ENCODE data around the gene HVCN1.
A peak's percentile ranks its signal among the peaks of the same experiment; 100 is the strongest.
"Not testable (repeated sequence)": the region's sequence is repeated elsewhere in the genome, so short reads cannot be mapped to it uniquely, and the experiment has no call there.

Gene HVCN1, protein sequence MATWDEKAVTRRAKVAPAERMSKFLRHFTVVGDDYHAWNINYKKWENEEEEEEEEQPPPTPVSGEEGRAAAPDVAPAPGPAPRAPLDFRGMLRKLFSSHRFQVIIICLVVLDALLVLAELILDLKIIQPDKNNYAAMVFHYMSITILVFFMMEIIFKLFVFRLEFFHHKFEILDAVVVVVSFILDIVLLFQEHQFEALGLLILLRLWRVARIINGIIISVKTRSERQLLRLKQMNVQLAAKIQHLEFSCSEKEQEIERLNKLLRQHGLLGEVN

GRCh38 chr12:110688446-110689280 is at the start of gene HVCN1:
Gene HVCN1 (minus strand): TSS chr12:110689115. CDS start chr12:110683245, 5,870 bp downstream.
- no peak for DNase-seq

DNA sequence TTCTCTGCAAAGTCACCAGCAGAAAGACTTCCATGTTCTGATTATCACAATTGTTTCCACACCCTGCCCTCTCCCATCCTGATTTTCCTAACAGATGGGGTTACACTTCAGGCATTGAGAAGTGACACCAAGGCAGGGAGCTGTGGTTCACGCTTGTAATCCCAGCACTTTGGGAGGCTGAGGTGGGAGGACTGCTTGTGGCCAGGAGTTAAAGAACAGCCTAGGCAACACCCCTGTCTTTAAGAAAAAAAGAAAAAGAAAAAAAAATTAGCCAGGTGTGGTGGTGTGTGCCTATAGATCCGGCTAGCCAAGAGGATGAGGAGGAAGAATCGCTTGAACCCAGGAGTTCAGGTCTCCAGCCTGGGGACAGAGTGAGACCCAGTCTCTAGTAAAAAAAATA is 48.6 kb upstream of the HVCN1 start:
- no peak for DNase-seq

- DNase-seq: not testable (repeated sequence)
Observed at GRCh38 chr12:110737016-110737415, 48.1 kb upstream of the HVCN1 start.

DNA sequence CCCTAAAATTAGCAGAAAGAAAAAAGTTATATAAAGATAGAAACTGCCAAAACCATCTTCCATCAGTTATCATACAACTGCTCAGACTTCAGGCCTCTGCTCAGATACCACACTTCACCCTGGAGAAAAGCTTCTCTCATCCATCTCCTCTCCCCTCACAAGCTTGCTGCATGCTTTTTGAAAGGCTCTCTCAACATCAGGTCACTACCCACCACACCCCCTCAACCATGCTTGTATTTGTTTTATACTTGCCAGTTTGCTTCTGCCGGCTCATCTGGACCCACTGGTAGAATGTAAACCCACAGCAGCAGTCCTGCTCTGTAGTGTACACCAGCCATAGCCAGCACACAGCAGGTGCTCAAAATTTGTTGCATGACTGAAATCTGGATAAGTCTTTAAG is 45.0 kb upstream of the HVCN1 start:
- no peak for DNase-seq

- DNase-seq: no peak
Observed at GRCh38 chr12:110733089-110733715, 44.3 kb upstream of the HVCN1 start.

GRCh38 chr12:110732572-110732971 is 43.7 kb upstream of the HVCN1 start:
- no peak for DNase-seq

GRCh38 chr12:110731479-110731878 is 42.6 kb upstream of the HVCN1 start:
- no peak for DNase-seq

- no peak for DNase-seq
Observed at GRCh38 chr12:110728628-110729027, 39.7 kb upstream of the HVCN1 start.

- DNase-seq: no peak
Observed at GRCh38 chr12:110726708-110727369, 37.9 kb upstream of the HVCN1 start.

DNA sequence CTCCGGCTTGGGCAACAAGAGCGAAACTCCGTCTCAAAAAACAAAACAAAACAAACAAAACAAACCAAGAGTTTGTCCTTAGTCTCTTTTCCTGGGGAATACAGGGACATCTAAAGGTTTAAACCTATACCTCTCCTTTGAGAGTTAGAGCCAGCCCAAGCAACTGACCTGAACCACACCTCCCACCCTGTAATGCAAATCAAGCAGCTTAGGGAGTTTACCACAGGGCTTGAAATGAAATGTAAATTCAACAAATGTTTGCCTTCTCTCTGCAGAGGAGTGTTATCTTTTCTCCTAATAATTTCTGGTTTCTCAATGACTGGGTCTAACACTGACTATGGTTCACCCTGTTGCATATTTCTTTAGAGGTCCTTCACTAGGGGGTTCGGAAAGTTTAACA is 37.1 kb upstream of the HVCN1 start:
- no peak for DNase-seq

DNA sequence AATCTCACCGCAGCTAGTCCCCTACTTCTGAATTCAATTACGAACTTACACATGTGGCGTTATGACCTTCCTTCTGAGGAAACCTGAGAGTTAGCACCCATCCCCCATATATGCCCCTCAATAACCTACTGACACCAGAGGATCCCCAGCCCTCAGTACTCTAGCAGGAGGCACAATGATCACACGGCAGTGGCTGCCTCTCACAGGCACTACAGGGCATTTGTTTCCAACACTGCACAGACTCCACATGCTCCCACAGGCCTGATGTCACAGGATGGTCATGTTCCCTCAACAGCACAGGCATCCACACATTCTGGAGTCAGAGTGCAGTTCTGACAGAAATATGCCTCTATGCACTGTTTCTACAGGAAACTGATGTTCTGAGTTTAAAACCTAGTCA is 36.4 kb upstream of the HVCN1 start:
- DNase-seq: no peak

DNA sequence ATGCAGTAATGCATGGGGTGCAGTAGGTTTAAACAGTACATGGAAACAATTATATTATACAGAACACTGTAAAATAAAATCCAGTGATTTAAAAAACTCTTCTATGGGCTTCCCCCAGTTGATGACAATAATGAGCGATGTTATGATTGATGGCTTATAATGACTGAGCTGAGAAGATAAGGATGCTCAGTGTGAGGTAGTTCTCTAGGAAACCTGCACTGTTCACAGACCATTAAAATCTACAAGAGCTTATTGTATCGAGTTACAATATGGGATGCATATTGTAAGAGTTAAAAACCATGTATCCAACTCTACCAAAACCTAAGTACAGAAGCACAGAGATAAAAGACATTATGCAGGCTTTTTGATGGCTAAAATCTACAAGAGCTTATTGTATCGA is 34.0 kb upstream of the HVCN1 start:
- DNase-seq: not testable (repeated sequence)

DNA sequence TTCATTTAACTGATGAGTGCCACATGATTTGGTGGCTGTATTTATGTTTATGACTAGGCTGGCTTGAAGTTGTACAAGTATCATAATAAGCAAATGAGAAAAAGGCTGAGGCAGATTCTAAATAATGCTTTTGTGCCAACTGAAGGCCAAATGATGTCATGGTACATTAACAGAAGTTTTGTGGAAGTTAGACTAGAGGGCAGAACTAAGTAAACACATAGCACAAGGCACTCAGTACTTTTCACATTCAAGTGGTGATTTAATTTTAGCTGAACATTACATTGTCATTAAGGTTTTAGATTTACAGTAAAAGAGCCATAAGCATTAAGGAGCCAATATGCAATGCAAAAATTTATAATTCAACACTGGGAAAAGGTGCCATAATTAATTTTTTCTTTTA is 32.7 kb upstream of the HVCN1 start:
- DNase-seq: no peak

DNA sequence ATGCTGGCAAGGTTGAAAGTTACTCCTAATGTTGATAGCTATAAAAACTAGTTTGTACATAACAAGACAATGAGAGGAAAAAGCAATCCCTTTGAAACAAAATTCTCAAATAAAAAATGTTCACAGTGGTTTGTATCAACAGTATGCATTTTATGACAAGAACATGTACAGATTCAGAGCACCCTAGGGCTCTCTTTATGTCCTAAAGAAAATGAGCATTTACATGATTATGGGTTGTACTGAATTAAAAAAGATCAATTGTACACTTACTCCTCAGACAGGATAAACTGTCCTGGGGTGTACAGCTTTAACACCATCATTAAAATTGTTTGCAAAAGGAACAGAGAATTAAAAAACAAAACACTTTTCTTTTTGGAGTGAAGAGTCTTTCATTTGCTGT is 31.6 kb upstream of the HVCN1 start:
- DNase-seq: no peak

DNA sequence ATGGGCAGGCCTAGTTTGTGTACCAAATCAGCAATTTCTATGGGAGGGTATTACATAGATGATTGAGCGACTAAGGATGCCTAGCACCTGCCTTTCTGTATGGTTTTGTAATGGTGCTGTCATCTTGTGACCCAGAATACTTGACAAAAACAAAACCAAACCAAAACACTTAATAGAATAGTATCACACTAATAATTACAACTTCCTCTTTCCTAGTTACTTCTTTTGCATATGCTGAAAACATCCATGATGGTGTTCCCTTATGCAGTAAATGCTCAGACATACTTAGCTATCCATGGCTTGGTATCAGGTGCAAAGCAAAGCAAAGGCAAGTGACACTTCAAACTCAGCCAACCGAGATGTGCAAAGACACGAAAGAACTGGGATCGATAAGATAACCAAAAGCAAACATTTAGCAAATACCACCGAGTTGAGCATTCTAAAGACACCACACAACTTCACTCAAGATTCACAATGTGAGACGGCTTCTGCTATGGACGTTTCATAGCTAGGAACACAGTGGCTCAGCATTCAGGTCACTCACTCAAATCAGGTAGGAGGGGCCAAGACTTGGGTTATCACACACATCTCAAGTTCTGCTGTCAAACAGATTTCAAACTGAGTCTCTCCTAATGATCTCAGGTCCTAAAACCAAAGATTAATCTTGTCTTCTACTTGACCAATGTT is 29.4 kb upstream of the HVCN1 start:
- DNase-seq: no peak

GRCh38 chr12:110717037-110717436 is 28.1 kb upstream of the HVCN1 start:
- no peak for DNase-seq

GRCh38 chr12:110708917-110709316 is 20.0 kb upstream of the HVCN1 start:
- no peak for DNase-seq

GRCh38 chr12:110705309-110705708 is 16.4 kb upstream of the HVCN1 start:
- no peak for DNase-seq

- DNase-seq: peak; percentile 43
Observed at GRCh38 chr12:110704750-110705149, 15.8 kb upstream of the HVCN1 start.

DNA sequence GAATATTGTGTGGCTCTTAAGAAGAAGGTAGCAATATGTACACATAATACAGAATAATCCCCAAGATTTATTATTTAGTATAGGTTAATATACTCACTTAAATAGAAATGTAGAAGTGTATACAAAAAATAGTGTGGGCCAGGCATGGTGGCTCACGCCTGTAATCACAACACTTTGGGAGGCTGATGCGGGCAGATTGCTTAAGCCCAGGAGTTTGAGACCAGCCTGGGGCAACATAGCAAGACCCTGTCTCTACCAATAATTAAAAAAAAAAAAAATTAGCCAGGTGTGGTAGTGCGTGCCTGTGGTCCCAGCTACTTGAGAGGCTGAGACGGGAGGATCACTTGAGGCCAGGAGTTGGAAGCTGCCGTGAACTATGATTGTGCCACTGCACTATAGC is 15.3 kb upstream of the HVCN1 start:
- no peak for DNase-seq

DNA sequence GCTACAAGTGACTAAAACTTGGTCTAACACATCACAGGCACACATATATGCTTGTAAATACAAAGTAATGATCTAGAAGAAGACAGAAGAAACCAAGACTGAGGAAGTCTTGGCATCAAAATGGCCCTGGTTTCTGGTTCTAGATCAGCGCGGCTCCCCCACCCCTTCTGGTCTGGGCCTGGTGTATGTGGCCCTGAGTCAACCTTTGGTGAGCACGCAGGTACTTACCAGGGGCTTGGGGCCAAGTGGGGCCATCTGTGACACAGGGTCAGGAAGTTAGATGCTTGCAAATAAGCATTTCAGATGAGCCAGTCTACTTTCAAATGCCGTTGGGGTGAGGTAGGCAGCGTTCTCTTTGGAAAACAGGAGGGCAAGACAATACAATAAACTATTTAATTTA is 13.2 kb upstream of the HVCN1 start:
- DNase-seq: no peak

GRCh38 chr12:110699591-110700445 is 10.9 kb upstream of the HVCN1 start:
- DNase-seq: no peak

Measured in DMS153 (cell line).